HG03108 (cell line): Measurements from ENCODE around the gene AFP.

Experiments used
- ATAC-seq: cut with Tn5 transposase; IDR thresholded peaks from one replicate; pipeline ENCODE4 v1.9.1; 2021; ENCODE audit warnings: moderate library complexity; ENCODE audit not compliant: unreplicated experiment

Gene AFP

GRCh38 chr4:73454920-73455319 is 18.9 kb downstream of the AFP start:
- ATAC-seq, result no peak

GRCh38 chr4:73456177-73457022 is 20.4 kb downstream of the AFP start:
- ATAC-seq, result no peak

- no peak for ATAC-seq
These were observed 22.4 kb downstream of the AFP start for GRCh38 chr4:73458184-73459047.

DNA sequence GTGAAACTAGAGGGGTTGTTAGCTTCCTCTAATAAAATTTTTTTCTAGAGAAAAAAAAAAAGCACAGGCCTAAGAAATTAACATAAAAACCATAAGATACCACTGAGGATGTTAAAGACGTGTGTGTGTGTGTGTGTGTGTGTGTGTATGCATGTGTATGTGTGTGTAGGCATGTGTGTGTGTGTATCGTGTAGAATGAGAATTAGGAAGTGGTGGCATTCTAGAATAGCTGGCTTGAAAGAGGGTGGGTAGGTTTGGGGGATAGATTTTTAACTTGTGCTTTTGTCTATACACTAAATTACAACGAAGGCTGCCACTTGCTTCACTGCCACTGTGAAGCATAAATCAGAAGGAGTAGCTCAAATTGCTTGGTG is 23.0 kb downstream of the AFP start:
- no peak for ATAC-seq

DNA sequence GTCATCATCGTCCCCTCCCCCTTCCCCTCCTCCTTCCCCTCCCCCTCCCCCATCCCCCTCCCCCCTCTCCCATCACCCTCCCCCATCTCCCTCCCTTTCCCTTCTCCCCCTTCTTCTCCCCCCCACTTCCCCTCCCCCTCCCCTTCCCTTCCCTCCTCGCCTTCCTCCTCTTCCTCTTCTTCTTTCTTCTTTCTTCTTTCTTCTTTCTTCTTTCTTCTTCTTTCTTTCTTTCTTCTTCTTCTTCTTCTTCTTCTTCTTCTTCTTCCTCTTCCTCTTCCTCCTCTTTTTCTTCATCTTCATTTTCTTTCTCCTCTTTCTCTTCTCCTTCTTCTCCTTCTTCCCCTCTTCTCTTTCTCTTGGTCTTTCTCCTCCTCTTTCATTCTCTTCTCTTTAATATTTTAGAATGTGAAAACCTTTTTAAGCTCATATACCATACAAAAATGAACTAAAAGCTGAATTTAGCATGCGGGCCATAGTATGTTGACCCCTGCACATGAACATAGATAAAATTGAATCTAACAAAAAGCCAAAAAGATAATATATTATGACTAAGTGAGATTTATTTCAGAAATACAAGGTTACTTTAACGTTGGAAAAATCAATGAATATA is 25.0 kb downstream of the AFP start:
- no peak for ATAC-seq

- no peak for ATAC-seq
These were observed 32.1 kb downstream of the AFP start for GRCh38 chr4:73468170-73468569.

DNA sequence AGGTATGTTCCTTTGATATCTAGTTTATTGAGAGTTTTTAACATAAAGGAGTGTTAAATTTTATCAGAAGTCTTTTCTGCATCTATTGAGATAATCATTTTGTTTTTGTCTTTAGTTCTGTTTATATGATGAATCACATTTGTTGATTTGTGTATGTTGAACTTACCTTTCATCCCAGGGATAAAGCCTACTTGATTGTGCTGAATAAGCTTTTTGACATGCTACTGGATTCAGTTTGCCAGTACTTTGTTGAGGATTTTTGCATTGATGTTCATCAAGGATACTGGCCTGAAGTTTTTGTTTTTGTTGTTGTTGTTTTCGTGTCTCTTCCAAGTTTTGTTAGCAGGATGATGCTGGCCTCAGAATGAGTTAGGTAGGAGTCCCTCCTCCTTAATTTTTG is 34.7 kb downstream of the AFP start:
- no peak for ATAC-seq

- ATAC-seq, result no peak
These were observed 41.2 kb downstream of the AFP start for GRCh38 chr4:73477176-73477575.

GRCh38 chr4:73479323-73479722 is 43.3 kb downstream of the AFP start:
- ATAC-seq, result no peak

- ATAC-seq, result no peak
These were observed 45.3 kb downstream of the AFP start, which contains the start of gene AFM for GRCh38 chr4:73481358-73481757. AFM (plus strand) TSS chr4:73481745; CDS start chr4:73481776, 31 bp downstream.

- ATAC-seq, result no peak
These were observed 49.1 kb downstream of the AFP start for GRCh38 chr4:73485085-73485484.

- ATAC-seq, result no peak
These were observed 49.6 kb downstream of the AFP start for GRCh38 chr4:73485596-73485995.

DNA sequence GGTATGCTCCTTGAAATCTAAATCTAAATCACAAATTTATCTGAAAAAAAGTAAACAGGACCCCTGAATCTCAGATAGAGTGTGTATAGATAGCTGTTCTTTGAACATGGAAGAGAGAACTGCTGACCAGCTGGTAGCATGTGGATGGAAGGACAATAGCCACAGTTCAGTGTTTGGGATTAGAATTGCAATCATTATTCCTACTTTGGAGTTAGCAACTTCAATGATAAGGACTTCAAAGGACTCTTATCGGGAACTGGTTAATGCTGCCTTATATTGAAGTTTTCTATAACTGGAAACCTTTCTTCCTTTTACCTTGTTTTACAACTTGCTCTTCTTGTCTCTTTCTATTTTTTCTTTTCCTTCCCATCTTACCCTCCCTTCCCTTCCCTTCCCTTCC is 50.5 kb downstream of the AFP start:
- no peak for ATAC-seq

DNA sequence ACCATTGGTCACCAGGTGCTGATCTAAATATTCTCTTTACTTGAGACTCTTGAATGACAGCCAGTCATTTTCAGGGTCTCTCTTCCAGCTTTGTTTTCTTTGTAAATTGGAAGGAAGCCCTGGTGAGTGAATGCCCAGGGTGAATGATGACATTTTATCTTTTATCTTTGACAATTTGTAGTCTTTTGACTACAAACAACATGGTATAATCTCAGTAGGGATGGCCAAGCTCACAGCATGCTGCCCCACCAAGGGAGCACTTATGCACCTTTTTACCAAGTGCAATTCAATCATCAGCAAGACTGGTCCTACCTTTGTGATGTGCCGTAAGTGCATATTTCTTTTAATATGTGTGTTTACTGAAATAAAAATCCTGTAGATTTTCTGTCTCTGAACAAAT is 51.2 kb downstream of the AFP start:
- no peak for ATAC-seq

DNA sequence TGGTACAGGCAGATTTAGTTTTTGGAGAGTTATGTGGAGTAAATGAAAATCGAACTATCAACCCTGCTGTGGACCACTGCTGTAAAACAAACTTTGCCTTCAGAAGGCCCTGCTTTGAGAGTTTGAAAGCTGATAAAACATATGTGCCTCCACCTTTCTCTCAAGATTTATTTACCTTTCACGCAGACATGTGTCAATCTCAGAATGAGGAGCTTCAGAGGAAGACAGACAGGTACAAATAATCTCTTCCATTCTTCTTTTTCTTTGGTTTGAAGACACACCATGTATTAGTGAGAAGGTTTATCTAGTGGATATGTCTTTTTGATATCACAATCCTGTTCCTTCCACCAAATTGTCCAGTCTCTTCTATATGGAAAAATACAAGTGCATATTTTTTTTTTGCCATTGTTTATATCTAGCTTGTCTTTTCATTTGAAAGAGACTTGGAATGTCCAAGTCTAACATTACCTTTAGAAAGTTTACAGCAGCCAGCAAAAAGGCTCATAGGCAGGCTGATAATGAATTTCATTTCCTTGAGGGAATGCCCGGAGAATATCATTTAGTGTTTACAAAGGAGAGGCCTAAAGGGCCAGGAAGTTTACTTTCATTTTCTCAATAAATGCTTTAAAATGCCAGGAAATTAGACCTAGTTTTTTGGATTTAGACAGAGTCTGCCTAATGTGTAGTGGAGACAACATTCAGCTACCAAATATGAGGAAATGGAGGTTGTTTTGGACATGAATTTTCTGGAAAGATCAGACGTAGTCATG is 64.2 kb downstream of the AFP start:
- ATAC-seq, result no peak

DNA sequence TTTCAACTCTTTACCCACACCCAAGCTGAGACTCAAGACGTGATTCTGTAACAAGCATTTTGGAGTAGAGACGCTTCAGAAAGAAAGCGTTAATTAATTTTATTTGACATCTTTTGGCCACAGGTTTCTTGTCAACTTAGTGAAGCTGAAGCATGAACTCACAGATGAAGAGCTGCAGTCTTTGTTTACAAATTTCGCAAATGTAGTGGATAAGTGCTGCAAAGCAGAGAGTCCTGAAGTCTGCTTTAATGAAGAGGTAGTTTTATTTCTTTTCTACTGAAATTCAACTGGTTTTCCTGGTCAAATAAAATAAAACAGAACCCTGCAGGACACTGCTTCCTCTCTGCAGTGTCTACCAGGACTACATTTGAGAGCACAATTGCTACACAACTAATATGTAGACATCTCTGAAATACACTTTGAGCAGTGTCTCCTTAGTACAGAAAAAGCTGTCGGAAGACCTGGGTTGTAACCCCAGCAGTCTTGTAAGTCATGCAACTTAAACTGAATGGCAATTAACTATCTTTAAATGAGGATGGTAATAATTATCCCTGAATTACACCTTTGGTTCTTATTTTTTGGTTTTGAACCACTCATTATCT is 65.7 kb downstream of the AFP start:
- ATAC-seq, result no peak

- ATAC-seq, result no peak
These were observed 69.5 kb downstream of the AFP start for GRCh38 chr4:73505567-73505966.
